H54 (cell line): ENCODE results near the gene ATXN7L1.

ENCODE experiments used
- DNase-seq: peaks from one replicate; pipeline ENCODE4 v3.0.0; 2011; ENCODE audit warnings: low spot score, mixed read lengths; ENCODE audit not compliant: insufficient read length
- FAIRE-seq: peaks from 3 replicates; lab custom pipeline; 2011; peaks lifted over from hg19 to GRCh38; lab: Jason Lieb, UNC
- POLR2A ChIP-seq: IDR thresholded peaks from 2 replicates; pipeline ENCODE4 v1.6.1; 2011; ENCODE audit warnings: low read depth, mild to moderate bottlenecking, low read length

ATXN7L1 gene, protein sequence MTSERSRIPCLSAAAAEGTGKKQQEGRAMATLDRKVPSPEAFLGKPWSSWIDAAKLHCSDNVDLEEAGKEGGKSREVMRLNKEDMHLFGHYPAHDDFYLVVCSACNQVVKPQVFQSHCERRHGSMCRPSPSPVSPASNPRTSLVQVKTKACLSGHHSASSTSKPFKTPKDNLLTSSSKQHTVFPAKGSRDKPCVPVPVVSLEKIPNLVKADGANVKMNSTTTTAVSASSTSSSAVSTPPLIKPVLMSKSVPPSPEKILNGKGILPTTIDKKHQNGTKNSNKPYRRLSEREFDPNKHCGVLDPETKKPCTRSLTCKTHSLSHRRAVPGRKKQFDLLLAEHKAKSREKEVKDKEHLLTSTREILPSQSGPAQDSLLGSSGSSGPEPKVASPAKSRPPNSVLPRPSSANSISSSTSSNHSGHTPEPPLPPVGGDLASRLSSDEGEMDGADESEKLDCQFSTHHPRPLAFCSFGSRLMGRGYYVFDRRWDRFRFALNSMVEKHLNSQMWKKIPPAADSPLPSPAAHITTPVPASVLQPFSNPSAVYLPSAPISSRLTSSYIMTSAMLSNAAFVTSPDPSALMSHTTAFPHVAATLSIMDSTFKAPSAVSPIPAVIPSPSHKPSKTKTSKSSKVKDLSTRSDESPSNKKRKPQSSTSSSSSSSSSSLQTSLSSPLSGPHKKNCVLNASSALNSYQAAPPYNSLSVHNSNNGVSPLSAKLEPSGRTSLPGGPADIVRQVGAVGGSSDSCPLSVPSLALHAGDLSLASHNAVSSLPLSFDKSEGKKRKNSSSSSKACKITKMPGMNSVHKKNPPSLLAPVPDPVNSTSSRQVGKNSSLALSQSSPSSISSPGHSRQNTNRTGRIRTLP

GRCh38 chr7:105876091-105876963 lies at the start of gene ATXN7L1:
ATXN7L1 (minus strand) TSS chr7:105876599; CDS start chr7:105876558, 41 bp downstream.
- DNase-seq (peak; percentile 86), FAIRE-seq (peak; percentile 61)
- TF ChIP-seq POLR2A = peak; percentile 78

GRCh38 chr7:105926131-105926530 lies 49.7 kb upstream of the ATXN7L1 start:
- no peak for TF ChIP-seq POLR2A
- no peak for FAIRE-seq
- no peak for DNase-seq

DNA sequence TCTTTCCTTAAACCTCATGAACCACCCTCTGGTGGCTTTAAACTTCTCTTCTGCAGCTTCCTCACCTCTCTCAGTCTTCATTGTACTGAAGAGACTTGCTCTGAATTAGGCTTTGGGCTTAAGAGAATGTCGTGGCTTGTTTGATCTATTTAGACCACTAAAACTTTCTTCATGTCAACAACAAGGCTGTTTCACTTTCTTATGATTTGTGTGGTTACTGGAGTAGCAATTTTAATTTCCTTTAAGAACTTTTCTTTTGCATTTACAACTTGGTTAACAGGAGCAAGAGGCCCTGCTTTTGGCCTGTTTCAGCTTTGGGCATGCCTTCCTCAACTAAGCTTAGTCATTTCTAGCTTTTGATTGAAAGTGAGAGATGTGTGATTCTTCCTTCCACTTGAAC lies 48.5 kb upstream of the ATXN7L1 start:
- no peak for DNase-seq
- no peak for TF ChIP-seq POLR2A
- no peak for FAIRE-seq

DNA sequence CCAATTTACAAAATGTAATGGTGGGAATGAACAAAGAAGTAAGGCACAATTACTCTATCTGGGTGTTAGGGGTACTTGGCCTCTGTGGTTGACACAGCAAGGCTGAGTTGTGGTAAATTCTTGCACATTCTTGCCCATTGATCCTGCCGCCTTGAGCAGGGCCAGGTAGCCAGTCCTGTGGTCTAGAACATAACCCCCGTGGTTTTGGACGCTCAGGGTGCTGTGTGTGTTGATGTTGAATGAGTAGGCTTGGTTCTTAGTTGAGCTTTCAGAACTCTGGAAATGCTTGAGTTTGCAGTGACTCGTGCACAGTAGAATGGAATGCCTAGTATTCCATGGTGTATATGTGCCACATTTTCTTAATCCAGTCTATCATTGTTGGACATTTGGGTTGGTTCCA lies 44.4 kb upstream of the ATXN7L1 start:
- TF ChIP-seq POLR2A = no peak

GRCh38 chr7:105917659-105918058 lies 41.3 kb upstream of the ATXN7L1 start:
- no peak for FAIRE-seq
- no peak for TF ChIP-seq POLR2A
- DNase-seq = no peak

More for the DNA sequence above, 44.4 kb upstream of the ATXN7L1 start:
- DNase-seq = no peak
- no peak for FAIRE-seq

DNA sequence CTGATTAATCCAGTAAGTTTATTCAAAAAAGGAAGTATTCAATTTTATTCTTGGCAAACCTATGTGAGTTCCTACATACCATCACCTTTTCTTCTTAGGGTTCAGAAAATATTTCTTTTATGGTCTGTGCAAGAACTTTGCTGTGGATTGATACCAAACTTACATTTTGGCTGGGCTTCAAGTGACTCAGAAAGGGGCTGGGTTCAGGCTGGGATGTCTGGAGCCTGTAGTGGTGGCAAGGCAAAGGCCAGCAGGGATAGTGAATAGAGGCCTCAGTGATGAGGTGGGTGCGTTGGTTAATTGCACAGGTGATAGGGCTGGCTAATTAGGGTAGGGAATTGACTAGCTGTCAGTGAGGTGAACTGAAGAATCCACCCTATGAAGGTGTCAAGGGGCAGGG lies 40.2 kb upstream of the ATXN7L1 start:
- FAIRE-seq = no peak
- TF ChIP-seq POLR2A = no peak
- DNase-seq = no peak

DNA sequence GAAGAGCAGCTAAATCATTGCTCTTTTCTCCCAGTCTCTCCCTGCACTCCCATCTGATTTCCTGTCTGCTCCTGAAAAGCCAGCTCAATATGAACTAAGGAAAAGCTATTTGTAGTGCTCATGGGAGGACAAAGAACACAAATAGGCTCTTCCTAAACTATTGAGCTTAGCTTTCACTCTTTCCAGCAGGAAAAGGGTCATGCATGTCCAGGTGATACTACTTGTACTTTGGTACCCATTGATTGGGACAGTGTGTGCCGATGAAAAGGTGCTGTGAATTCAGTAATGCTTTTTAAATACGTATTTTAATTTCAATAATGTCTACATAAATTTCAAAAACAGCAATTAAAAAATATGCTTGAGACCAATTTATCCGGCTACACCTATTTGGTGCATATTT lies 37.5 kb upstream of the ATXN7L1 start:
- DNase-seq = no peak
- FAIRE-seq = no peak
- no peak for TF ChIP-seq POLR2A

DNA sequence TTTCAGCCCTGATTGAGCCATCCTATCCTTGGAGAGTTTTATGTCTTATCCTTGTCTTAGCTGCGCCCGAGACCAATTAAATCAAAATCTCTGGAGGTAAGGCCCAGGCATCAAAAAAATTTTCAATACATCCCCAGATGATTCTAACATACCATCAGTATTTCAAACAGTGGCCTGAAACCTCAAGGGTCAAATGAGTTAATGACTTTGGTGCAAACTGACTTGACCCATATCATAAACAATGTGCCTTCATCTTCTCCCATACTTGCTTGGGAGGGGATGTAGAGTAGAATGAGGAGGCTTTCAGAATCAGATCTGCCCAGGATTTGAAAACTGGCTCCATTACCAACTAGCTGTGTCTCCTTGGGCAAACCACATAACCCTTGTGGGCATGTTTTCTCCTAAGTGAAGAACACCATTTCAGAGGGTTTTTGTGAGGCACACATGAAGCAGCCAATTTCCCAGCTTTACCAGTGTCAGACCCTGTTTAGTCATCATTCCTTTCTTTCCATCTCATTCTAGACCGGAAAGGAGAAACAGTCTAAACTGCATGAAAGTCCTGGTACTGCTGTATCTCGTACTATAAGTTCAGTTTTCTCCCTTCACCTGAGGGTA lies 35.7 kb upstream of the ATXN7L1 start:
- DNase-seq (no peak), FAIRE-seq (no peak)
- no peak for TF ChIP-seq POLR2A

DNA sequence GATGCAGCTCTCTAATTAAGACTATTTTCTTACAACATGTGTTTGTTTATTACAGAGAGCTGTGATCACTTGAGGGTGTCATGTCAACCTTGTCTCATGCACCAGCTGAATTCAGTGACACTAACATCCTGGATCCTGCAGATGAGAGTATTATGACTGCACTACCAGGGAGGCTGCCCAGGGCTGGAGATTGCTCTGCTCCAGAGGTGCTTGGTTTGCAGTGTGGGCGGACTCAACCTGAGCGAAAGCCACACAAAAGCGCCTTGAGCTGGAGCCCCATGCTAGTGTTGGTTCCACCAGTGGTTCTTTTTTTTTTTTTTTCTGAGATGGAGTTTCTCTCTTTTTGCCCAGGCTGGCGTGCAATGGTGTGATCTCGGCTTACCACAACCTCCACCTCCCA lies 33.8 kb upstream of the ATXN7L1 start:
- no peak for TF ChIP-seq POLR2A

DNA sequence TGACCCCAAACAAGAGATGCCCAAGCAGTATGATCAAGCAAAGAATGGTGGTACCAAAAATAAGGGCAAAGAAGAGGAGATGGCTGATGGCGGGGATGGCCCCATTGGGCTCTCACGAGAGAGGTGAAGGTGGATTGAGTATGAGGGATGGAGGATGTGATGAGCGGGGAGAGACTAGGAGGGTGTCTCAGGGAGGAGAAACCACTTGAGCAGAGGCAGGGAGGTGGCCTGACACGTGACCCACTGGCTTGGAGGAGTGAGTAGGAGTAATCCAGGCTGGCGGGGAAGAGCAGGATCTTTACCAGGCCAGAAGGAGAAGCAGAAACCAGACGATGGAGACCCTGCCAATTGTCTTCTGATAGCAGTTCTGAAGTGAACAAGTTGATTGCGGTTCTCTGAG lies 33.3 kb upstream of the ATXN7L1 start:
- TF ChIP-seq POLR2A = no peak
- FAIRE-seq = no peak
- DNase-seq = no peak

More for the DNA sequence above, 33.8 kb upstream of the ATXN7L1 start:
- DNase-seq (no peak), FAIRE-seq (no peak)

DNA sequence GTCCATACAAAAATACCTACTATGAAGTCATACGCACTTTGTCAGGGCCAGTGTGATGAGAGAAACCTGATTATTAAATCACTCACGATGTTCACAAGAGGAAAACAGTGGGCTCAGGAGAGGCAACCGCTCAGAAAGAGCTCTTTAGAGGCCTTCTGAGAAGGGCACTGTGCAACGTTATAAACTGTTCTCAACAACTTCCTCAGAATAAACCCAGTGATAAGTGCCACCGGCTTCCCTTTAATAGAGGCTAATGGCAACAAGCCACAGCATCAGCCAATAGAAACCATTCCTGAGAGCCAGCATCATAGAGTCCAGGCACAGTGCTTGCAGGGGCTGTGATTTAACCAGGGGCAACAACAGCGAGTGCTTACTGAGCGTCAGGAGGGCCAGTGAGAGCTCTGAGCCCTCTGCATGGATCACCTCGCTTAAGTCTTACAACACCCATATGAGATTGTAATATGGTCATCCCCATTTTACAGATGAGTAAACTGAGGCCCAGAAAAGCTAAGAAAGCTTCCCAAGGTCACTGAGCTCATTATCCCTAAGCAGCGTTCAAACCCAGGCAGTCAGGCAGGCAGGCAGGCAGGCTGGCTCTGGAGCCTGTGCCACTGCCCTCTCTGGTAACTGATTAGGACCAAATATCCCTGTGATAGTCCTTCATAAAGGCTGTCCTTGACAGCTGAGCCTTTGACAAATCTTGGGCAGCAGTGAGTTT lies 30.9 kb upstream of the ATXN7L1 start:
- no peak for TF ChIP-seq POLR2A
- FAIRE-seq (no peak), DNase-seq (no peak)

DNA sequence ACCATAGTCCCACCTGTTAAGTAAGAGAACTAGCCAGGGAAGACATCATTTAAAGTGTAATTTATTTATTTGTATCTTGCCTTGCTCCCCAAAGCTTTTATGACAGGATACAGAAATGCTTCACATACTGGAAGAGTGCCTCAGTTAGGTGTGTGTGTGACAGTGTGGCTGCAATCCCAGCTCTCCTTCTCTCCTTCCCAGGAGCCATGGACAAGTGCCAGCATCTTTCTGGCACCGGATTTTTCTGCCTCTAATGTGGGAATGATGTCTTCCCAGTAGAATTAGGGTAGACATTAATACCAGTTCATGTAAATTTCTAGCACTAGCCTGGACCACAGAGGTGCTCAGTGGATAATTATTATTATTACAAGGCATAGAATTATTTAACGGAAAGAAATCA lies 30.3 kb upstream of the ATXN7L1 start:
- DNase-seq = no peak
- no peak for FAIRE-seq
- no peak for TF ChIP-seq POLR2A

DNA sequence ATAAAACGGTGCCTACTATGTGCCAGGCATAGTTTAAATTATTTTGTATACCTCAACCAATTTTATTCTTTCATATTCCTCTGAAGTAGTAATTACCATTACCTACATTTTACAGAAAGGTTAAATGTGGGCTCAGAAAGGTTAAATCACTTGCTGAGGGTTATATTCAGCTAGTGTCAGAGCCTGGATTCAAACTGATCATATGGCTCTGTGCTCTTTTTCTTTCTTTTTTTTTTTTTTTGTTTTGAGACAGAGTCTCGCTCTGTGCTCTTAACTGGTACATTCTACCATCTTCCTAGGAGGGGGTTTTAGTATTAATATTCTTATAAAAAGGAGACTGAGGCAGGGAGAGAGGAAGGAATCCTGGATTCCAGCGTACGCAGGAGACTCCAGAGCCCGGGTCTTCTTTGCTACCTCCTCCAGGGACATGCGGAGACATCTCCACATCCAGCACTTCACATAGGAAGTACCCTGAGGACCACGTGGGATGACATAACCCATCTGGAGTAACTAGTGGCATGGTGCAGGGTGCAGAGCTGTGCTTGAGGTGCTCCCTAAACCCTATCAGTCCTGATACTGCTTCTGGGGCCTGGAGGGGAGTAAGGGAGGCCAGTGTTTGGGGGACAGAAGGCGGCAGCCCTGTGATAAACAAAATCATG lies 29.6 kb upstream of the ATXN7L1 start:
- FAIRE-seq (no peak), DNase-seq (no peak)

More for the DNA sequence above, 29.6 kb upstream of the ATXN7L1 start:
- TF ChIP-seq POLR2A = no peak
